MM.1S (cell line): Measurements from ENCODE around the gene BACH2.

Source experiments
- DNase-seq: peaks from one replicate; pipeline ENCODE4 v3.0.0-alpha.2; 2015
- H2AFZ ChIP-seq: fragments of 300-600 bp; sonication (generic); 2 replicates; pipeline ENCODE4 v1.6.0; 2016; ENCODE audit warnings: antibody characterized with exemption, low read length
- H3F3A ChIP-seq: fragments of 300-600 bp; sonication (generic); 2 replicates; pipeline ENCODE4 v1.6.1; 2016; ENCODE audit warnings: mild to moderate bottlenecking, antibody characterized with exemption, low read length, moderate library complexity, mixed read lengths; ENCODE audit not compliant: insufficient read depth
- H3K27ac ChIP-seq: fragments of 300-600 bp; sonication (generic); 2 replicates; pipeline ENCODE4 v1.5.1; 2016; ENCODE audit warnings: mild to moderate bottlenecking, low read length
- H3K27me3 ChIP-seq: fragments of 300-600 bp; sonication (generic); replicated peaks from 2 replicates; pipeline ENCODE4 v1.6.0; 2016; ENCODE audit warnings: low read length; ENCODE audit not compliant: insufficient read depth
- H3K36me3 ChIP-seq: fragments of 300-600 bp; sonication (generic); replicated peaks from 2 replicates; pipeline ENCODE4 v1.6.1; 2016; ENCODE audit warnings: mild to moderate bottlenecking, low read length, mixed read lengths; ENCODE audit not compliant: insufficient read depth
- H3K4me1 ChIP-seq: fragments of 300-600 bp; sonication (generic); 2 replicates; pipeline ENCODE4 v1.6.1; 2016; ENCODE audit warnings: low read length, mixed read lengths
- H3K4me2 ChIP-seq: fragments of 300-600 bp; sonication (generic); 2 replicates; pipeline ENCODE4 v1.6.0; 2016; ENCODE audit warnings: low read depth, low read length
- H3K4me3 ChIP-seq: fragments of 300-600 bp; sonication (generic); 2 replicates; pipeline ENCODE4 v1.5.1; 2016; ENCODE audit warnings: low read length, mixed read lengths
- H3K79me2 ChIP-seq: fragments of 300-600 bp; sonication (generic); 2 replicates; pipeline ENCODE4 v1.6.1; 2016; ENCODE audit warnings: mixed run types, low read length, mixed read lengths
- H3K9ac ChIP-seq: fragments of 300-600 bp; sonication (generic); 2 replicates; pipeline ENCODE4 v1.6.1; 2016; ENCODE audit warnings: low read length, mixed read lengths
- H3K9me2 ChIP-seq: fragments of 300-600 bp; sonication (generic); replicated peaks from 2 replicates; pipeline ENCODE4 v1.6.1; 2016; ENCODE audit warnings: mild to moderate bottlenecking, low read length, mixed read lengths; ENCODE audit not compliant: insufficient read depth
- H3K9me3 ChIP-seq: fragments of 300-600 bp; sonication (generic); replicated peaks from 2 replicates; pipeline ENCODE4 v1.6.1; 2016; ENCODE audit warnings: mild to moderate bottlenecking, low read length, mixed read lengths; ENCODE audit not compliant: insufficient read depth
- H4K20me1 ChIP-seq: fragments of 300-600 bp; sonication (generic); 2 replicates; pipeline ENCODE4 v1.6.1; 2016; ENCODE audit warnings: mild to moderate bottlenecking, low read length, moderate library complexity, mixed read lengths; ENCODE audit not compliant: insufficient read depth
- CTCF ChIP-seq: fragments of 300-600 bp; sonication (generic); IDR thresholded peaks from 2 replicates; pipeline ENCODE4 v1.5.1; 2016; ENCODE audit warnings: antibody characterized with exemption, low read length, mixed read lengths
- EZH2 ChIP-seq: fragments of 300-600 bp; sonication (generic); optimal IDR thresholded peaks from 2 replicates; pipeline ENCODE3; 2017; ENCODE audit warnings: low read depth, mild to moderate bottlenecking, antibody characterized with exemption, low read length, mixed read lengths
- EZH2phosphoT487 ChIP-seq: fragments of 300-600 bp; sonication (generic); IDR thresholded peaks from 2 replicates; pipeline ENCODE4 v1.6.1; 2018; ENCODE audit warnings: antibody characterized with exemption, low read length

BACH2 gene

GRCh38 chr6:90271831-90272230 is 24.8 kb downstream of the BACH2 start:
- Histone ChIP-seq H3K79me2 (peaks cover 38% of the 10 kb centered on the region), H3K27ac (no peak overlapping the region), H3K4me1 (peaks cover 21% of the 10 kb centered on the region), H3K4me3 (no peak overlapping the region), H3K36me3 (no peaks in the 10 kb centered on the region), H3F3A (peaks cover 21% of the 10 kb centered on the region), H3K9me2 (no peaks in the 10 kb centered on the region), H3K4me2 (no peak overlapping the region), H3K27me3 (no peaks in the 10 kb centered on the region), H4K20me1 (no peaks in the 10 kb centered on the region), H3K9me3 (no peaks in the 10 kb centered on the region), H3K9ac (no peak overlapping the region), H2AFZ (no peak overlapping the region)
- no peak for DNase-seq
- no peak for TF ChIP-seq EZH2
- no peak for TF ChIP-seq CTCF
- TF ChIP-seq EZH2phosphoT487, result no peak

DNA sequence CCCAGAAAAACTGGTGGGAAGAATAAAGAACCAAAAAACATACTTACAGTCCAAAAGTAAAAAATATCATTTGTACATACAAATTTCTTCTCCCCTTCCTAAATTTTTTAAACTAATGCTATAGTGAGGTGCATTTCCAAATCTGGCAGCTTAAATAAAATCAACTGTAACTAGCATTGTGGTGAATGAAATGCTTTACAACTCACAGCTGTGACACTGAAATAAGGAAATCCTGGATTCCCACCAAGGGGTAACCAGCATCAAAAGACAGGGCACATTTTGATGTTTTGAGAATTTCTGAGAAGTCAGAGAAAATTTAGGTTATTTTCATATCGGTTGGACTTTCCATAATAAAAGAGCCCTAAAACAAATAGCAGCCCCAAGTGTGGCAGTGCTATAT is 27.3 kb downstream of the BACH2 start:
- no peaks in the 10 kb centered on the region for H4K20me1 ChIP-seq
- peak overlapping the region; percentile 31; the same call in 1 of the 2 replicates for H3K9ac ChIP-seq
- peaks cover 27% of the 10 kb centered on the region for H3K4me1 ChIP-seq
- H2AFZ ChIP-seq, result no peak overlapping the region
- no peak for DNase-seq
- H3K9me2 ChIP-seq, result no peaks in the 10 kb centered on the region
- H3F3A ChIP-seq, result peaks cover 21% of the 10 kb centered on the region
- no peaks in the 10 kb centered on the region for H3K9me3 ChIP-seq
- TF ChIP-seq CTCF (no peak), EZH2phosphoT487 (no peak), EZH2 (no peak)
- H3K27me3 ChIP-seq, result no peaks in the 10 kb centered on the region
- peak overlapping the region; percentile 16 for H3K4me2 ChIP-seq
- H3K27ac ChIP-seq, result peak overlapping the region; percentile 54; the same call in 1 of the 2 replicates
- no peak overlapping the region; the same call in 1 of the 2 replicates for H3K4me3 ChIP-seq
- H3K36me3 ChIP-seq, result no peaks in the 10 kb centered on the region
- H3K79me2 ChIP-seq, result peaks cover 32% of the 10 kb centered on the region

- Histone ChIP-seq H3F3A (peaks cover 21% of the 10 kb centered on the region), H2AFZ (no peak overlapping the region), H3K36me3 (no peaks in the 10 kb centered on the region), H3K4me2 (peak overlapping the region; percentile 16), H3K79me2 (peaks cover 23% of the 10 kb centered on the region), H3K9ac (no peak overlapping the region; the same call in 1 of the 2 replicates), H3K4me3 (no peak overlapping the region; the same call in 1 of the 2 replicates), H3K9me3 (no peaks in the 10 kb centered on the region), H3K27ac (peak overlapping the region; percentile 54; the same call in 1 of the 2 replicates), H4K20me1 (no peaks in the 10 kb centered on the region), H3K4me1 (peaks cover 38% of the 10 kb centered on the region), H3K27me3 (no peaks in the 10 kb centered on the region), H3K9me2 (no peaks in the 10 kb centered on the region)
- peak; percentile 32 for DNase-seq
- TF ChIP-seq CTCF (no peak), EZH2phosphoT487 (no peak), EZH2 (no peak)
Observed at GRCh38 chr6:90268178-90268577, 28.5 kb downstream of the BACH2 start.
